BLaER1 (cell line): ENCODE results near the gene LIN7B.

Experiments used
- H3K27ac ChIP-seq: shearing (Covaris generic); formaldehyde crosslinking; 2 replicates; pipeline ENCODE4 v1.8.1; 2022
- H3K27me3 ChIP-seq: shearing (Covaris generic); formaldehyde crosslinking; 2 replicates; pipeline ENCODE4 v1.8.1; 2022
- H3K36me3 ChIP-seq: shearing (Covaris generic); formaldehyde crosslinking; 2 replicates; pipeline ENCODE4 v1.8.1; 2022
- H3K4me1 ChIP-seq: shearing (Covaris generic); formaldehyde crosslinking; 2 replicates; pipeline ENCODE4 v1.8.1; 2022
- H3K4me2 ChIP-seq: shearing (Covaris generic); formaldehyde crosslinking; 2 replicates; pipeline ENCODE4 v1.8.1; 2022
- H3K4me3 ChIP-seq: shearing (Covaris generic); formaldehyde crosslinking; 2 replicates; pipeline ENCODE4 v1.8.1; 2022
- H3K9ac ChIP-seq: shearing (Covaris generic); formaldehyde crosslinking; 2 replicates; pipeline ENCODE4 v1.8.1; 2022
- H3K9me3 ChIP-seq: shearing (Covaris generic); formaldehyde crosslinking; 2 replicates; pipeline ENCODE4 v1.8.1; 2022
- H4K20me1 ChIP-seq: shearing (Covaris generic); formaldehyde crosslinking; 2 replicates; pipeline ENCODE4 v1.8.1; 2022
- Cebpa-rat ChIP-seq: shearing (Covaris generic); IDR thresholded peaks from 2 replicates; pipeline ENCODE4 v1.8.1; 2022

Gene LIN7B

DNA sequence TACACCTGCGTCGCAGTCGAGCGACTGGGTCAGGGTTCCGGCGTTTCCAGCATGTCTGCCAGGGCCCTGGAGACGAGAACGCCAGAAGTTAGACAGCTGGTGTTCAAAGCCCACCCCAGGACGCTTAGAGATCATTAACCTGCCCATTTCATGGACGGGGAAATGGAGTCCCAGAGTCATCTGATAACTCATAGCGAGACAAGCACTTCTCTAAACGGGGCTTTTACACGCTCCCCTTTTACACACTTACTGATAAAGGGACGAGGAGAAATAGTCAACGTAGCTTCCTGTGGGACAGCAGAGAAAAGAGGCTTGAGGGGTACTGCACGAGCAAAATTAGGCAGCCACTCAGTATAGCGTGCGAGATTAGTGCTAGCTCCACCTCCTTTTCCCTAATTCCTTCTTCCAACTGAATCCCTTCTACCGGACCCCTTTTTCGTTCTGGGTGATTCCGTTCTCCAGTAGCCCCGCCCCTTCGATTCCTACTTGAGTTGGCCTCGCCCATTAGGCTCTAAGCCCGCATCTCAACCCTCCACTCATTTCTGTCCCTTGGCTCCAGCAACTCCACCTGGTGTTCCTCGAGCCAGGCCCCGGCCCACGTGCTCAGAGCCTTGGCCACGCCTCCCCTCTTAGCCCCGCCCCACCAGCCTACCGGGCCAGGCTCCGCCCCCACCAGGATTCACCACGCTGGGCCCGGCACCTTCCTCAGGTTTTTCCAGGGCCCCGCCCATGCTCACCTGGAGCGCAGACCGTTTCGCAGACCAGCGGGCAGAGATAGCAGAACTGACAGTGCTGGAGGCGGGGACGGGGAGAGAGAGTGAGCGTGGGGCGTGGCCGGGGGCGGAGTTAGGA lies 37.3 kb downstream of the LIN7B start:
- Histone ChIP-seq H3K27me3 (no peaks in the 10 kb centered on the region), H3K4me1 (peaks cover 74% of the 10 kb centered on the region), H3K27ac (no peak overlapping the region), H3K9me3 (no peaks in the 10 kb centered on the region), H3K4me3 (peak overlapping the region; percentile 83), H3K9ac (no peak overlapping the region), H4K20me1 (0 out of 2 replicates have a peak, but pooled peaks cover 4% of the 10 kb centered on the region), H3K36me3 (no peaks in the 10 kb centered on the region), H3K4me2 (peak overlapping the region; percentile 95)
- TF ChIP-seq Cebpa-rat, result no peak

DNA sequence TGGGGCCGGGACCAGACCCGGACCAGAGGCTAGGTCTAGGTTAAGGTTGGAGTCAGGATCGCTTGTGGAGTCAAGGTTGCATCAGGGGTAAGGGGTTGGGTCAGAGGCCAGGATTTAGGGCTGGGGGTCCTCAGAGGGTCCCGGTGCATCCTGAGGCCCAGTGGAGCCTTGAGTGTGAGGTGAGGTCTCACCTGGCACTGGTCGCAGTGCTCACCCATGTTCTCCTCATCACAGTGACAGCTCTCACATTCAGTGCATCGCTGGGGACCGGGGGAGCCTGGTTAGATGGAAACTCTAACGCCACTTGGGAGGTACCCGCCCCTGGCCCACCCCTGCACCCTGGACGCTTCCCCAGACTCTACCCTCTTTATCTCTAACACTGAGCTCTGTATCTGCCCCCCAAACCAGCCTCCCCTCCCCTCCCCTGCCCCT lies 38.0 kb downstream of the LIN7B start:
- Histone ChIP-seq H3K27me3 (no peaks in the 10 kb centered on the region), H4K20me1 (0 out of 2 replicates have a peak, but pooled peaks cover 4% of the 10 kb centered on the region), H3K9me3 (no peaks in the 10 kb centered on the region), H3K4me3 (no peak overlapping the region), H3K4me1 (peaks cover 77% of the 10 kb centered on the region), H3K4me2 (peak overlapping the region; percentile 95), H3K36me3 (no peaks in the 10 kb centered on the region), H3K9ac (no peak overlapping the region), H3K27ac (no peak overlapping the region)
- TF ChIP-seq Cebpa-rat, result no peak

DNA sequence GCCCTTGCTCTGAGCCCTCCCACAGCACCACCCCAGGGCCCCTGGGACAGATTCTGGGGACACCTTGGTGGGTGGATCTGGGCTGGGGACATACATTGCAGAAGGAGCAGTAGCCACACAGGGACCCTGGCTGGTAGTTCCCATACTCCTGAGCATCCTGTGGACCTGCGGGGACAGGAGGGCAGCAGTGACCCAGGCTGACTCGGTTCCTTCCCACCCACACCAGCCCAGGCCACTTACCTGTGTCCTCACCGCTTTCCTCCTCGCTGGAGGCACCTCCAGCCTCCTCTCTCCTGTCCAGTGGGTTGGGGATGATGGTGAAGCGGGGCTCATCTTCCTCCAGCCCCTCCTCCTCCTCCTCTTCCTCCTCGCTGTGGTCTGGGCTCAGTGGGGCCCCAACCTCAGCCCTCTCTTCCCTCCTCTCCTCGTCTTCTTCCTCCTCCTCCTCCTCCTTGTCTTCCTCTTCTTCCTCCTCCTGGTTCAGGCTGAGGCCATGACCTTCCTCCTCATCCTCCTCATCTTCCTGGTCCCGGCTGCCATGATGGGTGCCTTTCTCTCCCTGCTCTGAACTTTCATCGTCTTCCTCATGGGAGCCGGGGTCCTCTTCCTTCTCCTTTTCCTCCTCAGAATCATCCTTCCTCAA lies 39.1 kb downstream of the LIN7B start:
- Histone ChIP-seq H3K9ac (no peak overlapping the region), H3K27ac (no peak overlapping the region), H3K27me3 (no peaks in the 10 kb centered on the region), H3K4me2 (peak overlapping the region; percentile 60), H3K4me1 (peaks cover 79% of the 10 kb centered on the region), H3K9me3 (no peaks in the 10 kb centered on the region), H4K20me1 (0 out of 2 replicates have a peak, but pooled peaks cover 4% of the 10 kb centered on the region), H3K36me3 (no peaks in the 10 kb centered on the region), H3K4me3 (no peak overlapping the region)
- TF ChIP-seq Cebpa-rat, result no peak

DNA sequence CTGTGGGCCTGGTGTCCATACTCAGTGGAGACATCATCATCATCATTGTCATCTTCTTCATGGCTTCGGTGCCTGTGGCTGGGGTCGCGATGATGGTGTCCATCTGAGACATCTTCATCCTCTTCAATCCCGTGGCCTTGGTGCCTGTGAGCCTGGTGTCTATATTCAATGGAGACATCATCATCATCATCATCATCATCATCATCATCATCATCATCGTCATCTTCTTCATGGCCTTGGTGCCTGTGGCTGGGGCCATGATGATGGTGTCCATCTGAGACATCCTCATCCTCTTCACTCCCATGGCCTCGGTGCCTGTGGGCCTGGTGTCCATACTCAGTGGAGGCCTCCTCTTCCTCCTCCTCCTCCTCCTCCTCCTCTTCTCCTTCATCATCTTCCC lies 40.1 kb downstream of the LIN7B start:
- H3K4me3 ChIP-seq, result no peak overlapping the region
- no peaks in the 10 kb centered on the region for H3K9me3 ChIP-seq
- no peaks in the 10 kb centered on the region for H3K27me3 ChIP-seq
- H3K4me1 ChIP-seq, result peaks cover 75% of the 10 kb centered on the region
- H3K36me3 ChIP-seq, result no peaks in the 10 kb centered on the region
- no peak for TF ChIP-seq Cebpa-rat
- peak overlapping the region; percentile 77 for H3K4me2 ChIP-seq
- H4K20me1 ChIP-seq, result no peaks in the 10 kb centered on the region
- H3K9ac ChIP-seq, result no peak overlapping the region
- no peak overlapping the region for H3K27ac ChIP-seq

DNA sequence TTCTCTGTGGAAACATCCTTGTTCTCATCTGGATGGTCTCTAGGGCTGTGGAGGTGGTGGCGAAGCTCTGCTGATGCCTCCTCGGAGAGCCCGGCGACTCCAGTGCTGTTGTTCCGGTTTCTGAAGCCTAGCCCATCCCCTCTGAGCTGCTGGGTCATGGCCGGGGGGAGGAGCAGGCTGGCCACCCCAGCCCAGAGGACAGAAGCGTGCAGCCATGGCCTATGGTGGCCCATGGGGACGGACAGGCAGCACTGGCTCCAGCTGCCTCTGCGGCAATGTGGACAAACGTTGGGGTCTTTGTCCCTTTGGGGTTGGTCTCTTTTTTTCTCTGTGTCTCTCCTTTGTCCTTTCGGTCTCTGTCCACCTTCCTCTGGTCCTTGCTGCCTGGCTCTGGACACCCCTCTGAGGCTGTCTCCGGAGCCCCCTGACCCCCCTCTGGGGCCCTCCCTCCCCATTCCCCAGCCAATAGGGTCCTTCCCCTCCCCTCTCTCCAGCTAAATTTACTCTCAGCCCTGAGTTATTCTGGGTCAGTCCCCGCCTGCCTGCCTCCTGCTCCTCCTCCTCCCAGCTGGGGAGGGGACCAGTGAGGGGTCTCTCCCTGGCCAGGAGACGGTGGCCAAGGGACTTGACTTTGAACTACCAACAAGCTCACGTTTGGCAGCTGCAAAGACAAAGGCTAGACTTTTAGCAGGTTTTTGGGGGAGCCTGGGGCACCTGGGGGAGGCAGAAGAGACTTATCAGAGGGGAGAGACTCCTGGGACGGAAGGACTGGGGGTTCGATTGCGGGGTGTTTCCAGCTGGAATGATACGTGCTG lies 41.0 kb downstream of the LIN7B start, which contains the start of gene HRC:
TSS of gene HRC (minus strand) at position 392 of the 815 bp plus-strand sequence. CDS start at position 233, 159 bp downstream.
- peak within 1 kb of the TSS; percentile 56; the same call in 1 of the 2 replicates for H3K27ac ChIP-seq
- no peaks in the 10 kb centered on the region for H3K27me3 ChIP-seq
- H3K4me1 ChIP-seq, result peaks cover 75% of the 10 kb centered on the region
- peak within 1 kb of the TSS; percentile 77 for H3K4me2 ChIP-seq
- no peak for TF ChIP-seq Cebpa-rat
- H3K4me3 ChIP-seq, result no peak within 1 kb of the TSS
- H4K20me1 ChIP-seq, result no peaks in the 10 kb centered on the region
- H3K9me3 ChIP-seq, result no peaks in the 10 kb centered on the region
- no peaks in the 10 kb centered on the region for H3K36me3 ChIP-seq
- H3K9ac ChIP-seq, result peak within 1 kb of the TSS; percentile 29; the same call in 1 of the 2 replicates

DNA sequence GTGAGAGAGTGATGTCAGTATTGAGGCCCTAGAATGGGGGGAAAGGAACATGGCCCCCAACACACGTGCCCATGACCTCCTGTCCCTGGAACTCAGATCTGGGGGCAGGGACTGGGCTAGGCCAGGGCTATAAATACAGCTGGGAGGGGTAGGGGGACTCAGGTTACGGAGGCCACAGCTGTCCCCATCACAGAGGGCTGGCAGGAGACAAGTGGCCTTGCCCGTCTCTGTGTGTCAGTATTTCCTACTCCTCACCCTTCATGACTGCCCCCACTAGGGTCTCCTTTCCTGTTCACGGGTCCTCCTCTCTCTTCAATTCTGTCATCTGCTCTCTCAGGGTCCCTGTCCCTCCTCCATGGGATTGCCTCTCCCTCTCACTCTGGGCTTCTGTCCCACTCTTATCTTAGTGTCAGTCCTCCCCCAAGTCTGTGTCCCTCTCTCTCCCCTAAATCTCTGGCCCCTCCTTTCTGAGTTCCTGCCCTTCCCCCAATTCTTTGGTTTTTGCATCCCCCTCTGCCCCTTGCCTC lies 41.7 kb downstream of the LIN7B start:
- H4K20me1 ChIP-seq, result no peaks in the 10 kb centered on the region
- H3K4me1 ChIP-seq, result peaks cover 75% of the 10 kb centered on the region
- peak overlapping the region; percentile 29; the same call in 1 of the 2 replicates for H3K9ac ChIP-seq
- H3K4me2 ChIP-seq, result peak overlapping the region; percentile 77
- H3K9me3 ChIP-seq, result no peaks in the 10 kb centered on the region
- no peak overlapping the region for H3K4me3 ChIP-seq
- no peak for TF ChIP-seq Cebpa-rat
- H3K36me3 ChIP-seq, result no peaks in the 10 kb centered on the region
- no peaks in the 10 kb centered on the region for H3K27me3 ChIP-seq
- peak overlapping the region; percentile 41; the same call in 1 of the 2 replicates for H3K27ac ChIP-seq

DNA sequence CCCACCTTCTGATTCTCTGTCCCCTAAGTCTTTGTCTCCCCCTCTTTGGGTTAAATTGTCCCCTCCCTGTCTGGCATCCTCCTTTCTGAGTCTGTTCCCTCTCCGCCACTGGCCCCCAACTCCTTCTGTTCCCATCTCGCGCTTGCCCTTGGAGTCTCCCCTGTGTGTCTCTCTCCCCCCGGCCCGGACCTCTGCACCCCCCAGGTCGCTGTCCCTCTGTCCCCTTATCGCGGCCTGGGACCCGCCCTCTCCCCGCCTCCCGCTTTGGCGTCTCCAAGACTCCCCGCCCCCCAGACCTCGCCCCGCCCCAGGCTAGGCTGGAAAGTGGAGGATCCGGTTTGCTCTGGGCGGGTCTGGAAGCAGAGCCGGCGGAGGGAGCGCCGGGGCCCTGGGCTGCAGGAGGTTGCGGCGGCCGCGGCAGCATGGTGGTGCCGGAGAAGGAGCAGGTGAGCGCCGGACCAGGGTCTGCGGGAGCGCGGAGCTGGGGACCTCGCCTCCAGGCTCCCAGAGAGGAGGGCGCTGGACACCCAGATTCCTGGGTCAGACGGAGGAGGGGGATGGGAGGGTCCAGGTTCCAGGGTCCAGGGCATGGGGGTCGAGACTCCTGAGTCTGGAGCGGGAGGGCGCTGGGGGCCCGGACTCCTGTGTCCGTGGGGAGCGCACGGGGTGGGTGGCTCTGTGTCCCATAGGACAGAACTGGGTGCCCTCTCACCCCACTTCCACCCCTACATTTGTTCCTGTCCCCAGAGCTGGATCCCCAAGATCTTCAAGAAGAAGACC lies 43.5 kb downstream of the LIN7B start, which contains the start of gene TRPM4:
TSS of gene TRPM4 (plus strand) at position 348 of the 780 bp plus-strand sequence. CDS start at position 423, 75 bp downstream.
- Histone ChIP-seq H3K9me3 (no peaks in the 10 kb centered on the region), H3K4me3 (peak within 1 kb of the TSS; percentile 81)

DNA sequence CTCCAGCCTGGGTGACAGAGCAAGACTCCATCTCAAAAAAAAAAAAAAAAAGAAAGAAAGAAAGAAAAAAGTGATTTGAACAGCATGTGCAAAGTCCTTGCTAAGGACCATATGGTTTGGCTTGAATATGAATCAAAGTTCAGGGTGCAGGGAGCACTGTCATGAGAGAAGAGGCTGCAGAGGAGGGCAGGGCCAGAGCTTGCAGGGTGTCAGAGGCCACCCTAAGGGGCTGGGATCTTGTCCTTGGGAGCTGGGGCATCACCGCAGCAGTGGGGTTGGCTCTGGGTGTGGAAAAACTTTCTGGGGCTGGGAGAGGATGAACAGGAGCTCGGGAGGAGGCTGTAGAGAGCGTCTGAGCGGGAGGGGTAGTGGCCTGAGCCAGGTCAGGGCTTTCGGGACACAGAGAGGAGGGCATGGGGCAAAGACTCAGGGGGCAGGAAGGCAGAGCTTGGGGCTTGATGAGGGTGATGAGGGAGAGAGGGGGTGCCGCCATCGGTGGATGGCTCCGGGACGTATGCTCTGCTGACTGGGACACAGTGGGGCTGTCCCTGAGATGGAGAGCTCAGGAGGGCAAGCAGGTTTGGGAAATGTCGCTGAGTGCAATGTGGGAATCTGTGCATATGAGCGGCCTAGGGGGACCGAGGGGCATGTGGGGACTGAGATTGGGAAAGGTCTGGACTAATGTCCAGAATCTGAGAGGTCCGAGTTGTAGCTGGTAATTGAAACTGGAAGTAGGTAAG lies 46.5 kb downstream of the LIN7B start:
- Histone ChIP-seq H3K27ac (no peak overlapping the region), H3K4me1 (peaks cover 57% of the 10 kb centered on the region), H3K27me3 (no peaks in the 10 kb centered on the region), H3K9ac (no peak overlapping the region), H3K9me3 (no peaks in the 10 kb centered on the region), H4K20me1 (no peaks in the 10 kb centered on the region), H3K36me3 (no peaks in the 10 kb centered on the region), H3K4me3 (no peak overlapping the region), H3K4me2 (peak overlapping the region; percentile 53; the same call in 1 of the 2 replicates)
- TF ChIP-seq Cebpa-rat, result no peak

More for the DNA sequence above, 43.5 kb downstream of the LIN7B start, which contains the start of gene TRPM4:
- H3K27me3 ChIP-seq, result no peaks in the 10 kb centered on the region
- H3K4me1 ChIP-seq, result peaks cover 78% of the 10 kb centered on the region
- H3K27ac ChIP-seq, result peak within 1 kb of the TSS; percentile 55
- no peaks in the 10 kb centered on the region for H3K36me3 ChIP-seq
- no peak for TF ChIP-seq Cebpa-rat
- no peaks in the 10 kb centered on the region for H4K20me1 ChIP-seq
- H3K4me2 ChIP-seq, result peak within 1 kb of the TSS; percentile 92
- H3K9ac ChIP-seq, result peak within 1 kb of the TSS; percentile 77
